GM21423 (cell line): Measurements from ENCODE around the gene SPATA12.
"Not testable (repeated sequence)": the region's sequence is repeated elsewhere in the genome, so short reads cannot be mapped to it uniquely, and the experiment has no call there.

ENCODE experiments used
- ATAC-seq: cut with Tn5 transposase; IDR thresholded peaks from one replicate; pipeline ENCODE4 v1.9.1; 2021; ENCODE audit warnings: mild to moderate bottlenecking, moderate library complexity; ENCODE audit not compliant: unreplicated experiment

SPATA12 gene

DNA sequence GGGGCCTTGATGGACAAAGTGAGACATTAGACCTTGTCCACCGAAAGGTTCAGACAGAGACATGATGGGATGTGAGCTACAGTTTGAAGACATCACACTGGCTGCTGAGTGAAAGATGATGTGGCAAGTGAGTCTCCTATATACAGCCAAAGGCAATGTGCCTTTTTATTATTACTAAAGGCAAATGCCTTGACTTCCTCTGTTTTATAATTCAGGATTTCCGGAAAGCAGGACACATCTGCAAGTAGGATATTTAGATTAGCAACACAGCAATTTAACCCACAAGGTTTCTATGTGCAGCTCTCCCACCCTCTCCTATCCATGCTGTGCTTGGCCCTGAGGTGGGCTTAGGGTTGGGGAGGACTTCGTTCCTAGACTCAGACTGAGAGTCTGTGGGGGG lies 20.7 kb downstream of the SPATA12 start:
- ATAC-seq, result no peak

DNA sequence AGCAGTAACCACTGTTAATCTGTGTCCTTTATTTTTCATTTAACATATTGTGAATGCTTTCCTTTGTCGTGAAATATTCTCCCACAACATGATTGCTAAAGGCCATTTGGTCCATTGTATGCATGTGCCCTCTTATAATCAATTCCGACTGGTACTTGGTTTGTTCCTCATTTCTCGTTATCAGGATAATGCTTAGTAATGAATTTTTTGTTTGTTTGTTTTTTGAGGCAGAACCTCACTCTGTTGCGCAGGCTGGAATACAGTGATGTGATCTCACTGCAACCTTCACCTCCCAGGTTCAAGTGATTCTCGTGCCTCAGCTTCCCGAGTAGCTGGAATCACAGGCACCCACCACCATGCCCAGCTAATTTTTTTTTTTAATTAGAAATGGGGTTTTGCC lies 22.0 kb downstream of the SPATA12 start:
- no peak for ATAC-seq

DNA sequence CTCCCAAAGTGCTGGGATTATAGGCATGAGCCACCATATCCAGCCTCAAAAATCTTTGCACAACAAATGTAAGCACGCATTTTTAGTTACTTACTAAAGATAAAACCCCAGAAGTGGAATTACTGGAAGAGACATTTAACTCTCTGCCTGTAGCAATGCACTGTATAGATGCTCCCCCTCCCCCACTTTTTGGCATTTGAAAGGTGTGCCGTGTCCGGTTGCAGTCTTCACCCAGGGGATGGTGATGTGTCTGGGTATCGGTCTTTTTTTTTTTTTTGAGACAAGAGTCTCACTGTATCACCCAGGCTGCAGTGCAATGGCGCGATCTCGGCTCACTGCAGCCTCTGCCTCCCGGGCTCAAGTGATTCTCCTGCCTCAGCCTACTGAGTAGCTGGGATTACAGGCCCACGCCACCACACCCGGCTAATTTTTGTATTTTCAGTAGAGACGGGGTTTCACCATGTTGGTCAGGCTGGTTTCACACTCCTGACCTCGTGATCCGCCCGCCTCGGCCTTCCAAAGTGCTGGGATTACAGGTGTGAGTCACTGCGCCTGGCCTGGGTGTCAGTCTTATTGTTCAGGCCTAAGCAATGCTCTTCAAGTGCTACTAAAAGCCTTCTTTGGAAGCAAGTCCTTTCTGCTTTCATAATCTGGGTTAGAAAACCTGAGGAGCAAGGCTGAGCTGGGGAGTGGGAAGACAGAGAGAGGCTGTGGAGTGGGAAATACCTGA lies 23.0 kb downstream of the SPATA12 start:
- not testable (repeated sequence) for ATAC-seq

DNA sequence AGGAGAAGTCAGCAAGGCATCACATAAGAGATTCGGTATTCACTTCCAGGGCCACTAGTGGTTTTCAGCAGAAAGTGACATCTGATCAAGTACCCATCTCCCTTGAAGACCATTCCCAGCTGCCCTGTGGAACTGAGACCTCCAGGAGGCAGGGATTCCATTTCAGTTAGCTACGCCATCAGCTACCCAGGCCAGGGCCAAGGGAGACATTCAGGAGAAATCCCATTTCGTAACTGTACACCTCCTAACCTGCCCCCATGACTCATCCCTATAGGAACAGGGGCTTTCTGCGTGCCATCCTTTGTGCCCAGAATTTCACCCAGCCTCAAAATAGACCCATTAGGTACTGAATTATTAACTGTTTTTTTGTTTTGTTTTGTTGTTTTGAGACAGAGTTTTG lies 24.7 kb downstream of the SPATA12 start:
- ATAC-seq, result no peak

DNA sequence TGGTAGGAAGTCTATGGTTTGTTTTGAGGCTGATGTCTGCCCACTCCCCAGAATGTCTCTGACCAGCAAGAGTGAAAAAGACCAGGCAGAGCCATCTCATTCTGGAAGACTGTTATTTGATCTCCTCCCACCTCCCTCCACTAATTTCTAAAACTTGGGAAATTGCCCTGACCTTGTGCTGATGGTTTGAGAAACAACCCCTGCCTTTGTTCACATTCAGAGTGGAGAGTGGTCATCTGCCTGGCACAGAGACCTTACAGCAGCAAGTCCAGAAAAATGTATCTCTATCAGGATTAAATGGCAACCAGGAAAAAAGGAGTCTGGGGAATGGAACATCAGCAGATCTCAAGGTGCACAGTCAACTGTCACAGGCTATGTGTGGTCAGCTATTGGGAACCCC lies 25.7 kb downstream of the SPATA12 start:
- no peak for ATAC-seq

DNA sequence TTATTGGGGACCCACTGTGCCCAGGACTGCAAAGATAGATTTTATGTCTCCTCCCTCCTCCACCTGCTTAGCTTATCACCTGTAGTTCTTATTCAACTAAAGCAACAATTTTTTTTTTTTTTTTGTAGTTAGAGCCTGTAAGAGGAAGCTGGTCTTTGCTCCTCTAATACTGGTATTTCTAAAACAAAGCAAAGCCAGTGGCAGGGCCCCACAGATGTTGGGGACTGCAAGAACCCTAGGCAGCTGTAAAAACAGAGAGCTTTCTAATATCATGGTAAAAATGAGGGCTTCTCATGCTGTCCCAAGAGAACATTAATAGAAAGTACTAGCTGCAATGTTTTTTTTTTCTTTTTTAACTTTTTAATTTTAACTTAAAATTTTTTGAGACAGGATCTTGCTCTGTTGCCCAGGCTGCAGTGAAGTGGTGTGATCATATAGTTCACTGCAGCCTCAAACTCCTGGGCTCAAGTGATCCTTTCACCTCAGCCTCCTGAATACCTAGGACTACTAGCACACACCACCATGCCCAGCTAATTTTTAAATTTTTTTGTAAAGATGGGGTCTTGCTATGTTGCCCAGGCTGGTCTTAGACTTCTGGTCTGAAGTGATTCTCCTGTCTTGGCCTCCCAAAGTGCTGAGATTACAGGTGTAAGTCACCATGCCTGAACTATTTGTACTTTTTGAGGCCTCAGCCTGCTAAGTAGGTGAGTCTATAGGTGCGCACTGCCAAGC lies 27.1 kb downstream of the SPATA12 start:
- ATAC-seq, result no peak

DNA sequence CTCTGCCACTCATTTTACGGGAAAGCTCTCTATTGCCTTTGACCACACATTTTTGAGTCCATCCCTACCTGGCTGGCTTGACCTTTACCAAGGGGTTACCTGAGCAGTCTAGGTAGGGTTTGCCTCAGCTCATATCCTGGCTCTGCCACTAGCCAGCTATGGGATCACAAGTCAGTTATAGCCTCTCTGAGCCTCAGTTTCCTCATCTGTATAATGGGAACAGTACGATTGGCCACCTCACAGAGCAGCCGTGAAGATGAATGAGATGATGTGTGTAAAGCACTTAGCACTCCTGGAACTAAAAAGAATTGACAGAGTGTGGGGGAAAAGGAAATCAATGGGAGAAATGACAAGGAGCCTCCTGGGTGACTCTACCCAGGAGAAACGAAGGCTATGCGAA lies 28.0 kb downstream of the SPATA12 start:
- no peak for ATAC-seq

DNA sequence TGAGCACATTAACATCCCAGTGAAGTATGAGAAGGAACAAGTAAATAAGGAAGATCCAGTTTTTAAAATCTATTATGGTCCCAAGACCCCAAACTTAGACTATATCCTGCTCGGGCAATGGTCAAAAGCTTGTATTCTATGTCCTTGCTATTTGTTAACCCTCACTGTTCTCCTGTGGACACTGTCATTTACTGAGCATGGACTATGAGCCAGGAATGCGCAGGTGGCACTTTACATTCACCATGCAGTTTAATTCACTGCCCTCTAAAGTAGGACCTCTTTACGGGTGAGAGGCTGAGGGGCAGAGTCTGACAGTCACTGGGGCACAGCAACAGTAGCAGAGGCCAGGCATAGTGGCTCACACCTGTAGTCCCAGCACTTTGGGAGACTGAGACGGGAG lies 28.6 kb downstream of the SPATA12 start:
- ATAC-seq, result no peak

DNA sequence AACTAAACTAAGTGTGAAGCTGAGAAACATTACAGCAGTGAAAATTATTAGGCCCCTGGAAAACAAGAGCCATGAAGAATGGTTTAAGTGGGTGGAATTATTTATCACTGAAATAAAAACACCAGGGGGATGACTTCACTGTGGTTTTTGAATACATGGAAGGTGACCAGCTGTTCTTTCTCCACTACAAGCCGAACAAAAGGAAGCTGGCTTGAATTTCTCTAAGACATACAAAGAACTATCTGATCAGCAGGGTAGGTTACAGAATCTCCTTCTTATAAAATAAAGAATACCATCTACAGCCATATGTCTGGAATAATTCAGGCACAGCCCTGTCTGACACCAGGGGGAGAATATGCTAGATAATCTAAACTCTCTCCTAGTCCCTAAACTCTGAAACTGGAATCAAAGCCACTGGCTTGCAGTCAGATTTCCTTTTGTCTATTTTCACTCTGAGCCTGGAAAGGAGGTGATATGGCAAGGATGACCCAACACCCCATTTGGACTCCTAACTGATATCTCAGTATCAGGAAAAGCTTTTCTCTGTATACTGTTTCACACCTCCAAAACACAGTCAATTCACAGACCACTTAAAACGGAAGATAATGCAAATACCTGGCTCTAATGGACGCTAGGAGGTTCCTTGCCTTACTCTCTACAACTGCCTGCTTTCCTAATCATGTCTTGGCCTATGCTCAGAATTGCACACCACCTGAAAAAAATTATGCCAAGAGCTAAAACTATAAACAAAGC lies 31.2 kb downstream of the SPATA12 start:
- ATAC-seq, result no peak

DNA sequence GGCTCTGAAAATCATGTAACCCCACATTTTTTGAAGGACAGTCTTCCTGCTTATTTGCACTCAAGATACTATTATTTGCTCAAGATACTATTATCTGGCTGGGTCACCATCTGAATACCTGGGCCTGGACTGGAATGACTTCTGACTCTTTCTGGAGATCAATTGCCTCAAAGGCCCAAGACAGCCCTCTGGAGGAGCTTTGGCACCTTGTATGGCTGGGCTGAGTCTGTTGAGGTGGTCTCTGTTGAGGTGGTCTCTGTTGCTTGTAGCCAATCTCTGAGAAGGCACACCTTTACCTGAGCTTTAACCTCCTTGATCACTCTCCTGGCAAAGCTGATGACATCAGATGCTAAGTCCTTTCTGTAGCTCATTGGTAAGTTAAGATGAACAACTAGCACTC lies 33.0 kb downstream of the SPATA12 start:
- ATAC-seq, result no peak

DNA sequence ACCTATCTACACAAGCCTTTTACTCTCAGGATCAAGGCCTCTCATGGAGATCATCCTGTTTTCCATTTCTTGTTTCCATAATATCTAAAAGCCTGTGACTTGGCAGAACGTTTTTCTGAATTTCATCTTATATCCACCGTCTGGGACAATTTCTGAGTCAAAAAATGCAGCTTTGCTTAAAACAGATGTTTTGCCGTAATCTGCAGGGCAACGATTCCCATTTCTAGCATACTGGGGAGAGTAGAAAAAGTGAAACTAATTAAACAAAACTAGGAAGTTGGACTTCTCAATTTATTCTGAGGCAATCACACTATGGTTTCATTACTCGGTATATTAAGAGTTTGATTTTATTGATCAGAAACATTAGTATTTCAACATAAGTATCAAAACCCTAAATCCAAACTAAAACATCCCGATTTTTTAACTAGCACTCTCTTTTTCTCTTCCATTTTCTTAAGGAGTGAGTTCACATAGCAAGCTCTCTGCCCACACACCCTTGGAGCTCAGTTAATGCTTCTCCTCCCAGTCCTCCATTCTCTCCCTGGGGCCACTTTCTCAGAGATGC lies 33.6 kb downstream of the SPATA12 start:
- no peak for ATAC-seq

DNA sequence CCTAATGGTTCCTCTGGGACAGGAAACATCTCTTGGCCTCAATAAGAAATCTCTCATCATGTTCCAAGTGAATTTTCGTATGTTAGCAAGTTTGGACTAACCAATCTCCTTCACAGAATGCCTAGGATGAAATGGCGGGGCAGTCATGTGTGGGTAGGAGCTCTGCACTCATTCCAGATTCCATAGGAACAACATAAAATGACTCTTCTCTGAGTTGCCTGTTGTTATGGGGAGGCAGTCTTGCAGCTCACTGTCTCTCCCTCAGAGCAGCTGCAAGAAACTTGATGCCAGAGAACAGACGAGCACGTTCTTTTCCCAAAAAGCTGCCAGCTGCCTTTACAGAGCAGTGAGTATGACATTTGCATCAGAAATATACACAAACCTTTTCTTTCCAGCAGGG lies 34.1 kb downstream of the SPATA12 start:
- ATAC-seq, result no peak

DNA sequence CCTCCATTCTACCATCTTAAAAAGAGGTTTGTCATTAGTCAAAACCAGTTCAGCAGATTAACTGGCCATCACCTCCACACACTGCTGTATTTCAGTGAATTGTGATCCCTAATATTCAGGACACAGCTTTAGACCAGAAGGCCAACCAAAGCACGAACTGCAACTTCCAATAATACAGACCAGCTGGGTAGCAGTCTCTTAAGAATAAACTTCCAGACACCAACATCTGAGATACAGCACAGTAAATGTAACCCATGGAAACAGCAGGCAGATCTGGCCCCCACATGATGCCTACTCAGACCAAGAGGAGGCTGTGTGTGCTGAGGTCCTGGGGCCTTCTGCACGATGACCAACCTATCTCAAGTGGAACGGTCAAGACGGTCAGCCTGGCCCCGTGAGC lies 34.9 kb downstream of the SPATA12 start:
- no peak for ATAC-seq

DNA sequence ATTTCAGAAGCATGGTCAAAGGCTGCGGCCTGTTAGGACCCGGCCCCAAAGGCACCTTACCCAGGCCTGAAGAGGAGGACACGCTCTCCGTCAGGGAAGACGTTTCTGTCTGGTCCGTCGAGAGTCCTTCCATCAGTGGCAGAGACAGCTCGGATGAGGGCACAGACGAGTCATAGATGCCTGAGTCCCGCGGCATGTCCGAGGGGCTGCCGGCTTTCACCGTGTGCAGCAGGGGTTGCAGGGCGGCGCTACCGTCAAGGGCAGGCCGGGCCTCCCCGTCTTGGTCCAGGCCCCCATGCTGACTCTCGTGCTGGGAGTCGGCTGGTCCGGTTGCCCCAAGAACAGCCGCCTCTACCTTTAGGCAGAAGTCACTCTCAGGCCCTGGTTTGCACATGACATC lies 37.1 kb downstream of the SPATA12 start:
- ATAC-seq, result no peak

DNA sequence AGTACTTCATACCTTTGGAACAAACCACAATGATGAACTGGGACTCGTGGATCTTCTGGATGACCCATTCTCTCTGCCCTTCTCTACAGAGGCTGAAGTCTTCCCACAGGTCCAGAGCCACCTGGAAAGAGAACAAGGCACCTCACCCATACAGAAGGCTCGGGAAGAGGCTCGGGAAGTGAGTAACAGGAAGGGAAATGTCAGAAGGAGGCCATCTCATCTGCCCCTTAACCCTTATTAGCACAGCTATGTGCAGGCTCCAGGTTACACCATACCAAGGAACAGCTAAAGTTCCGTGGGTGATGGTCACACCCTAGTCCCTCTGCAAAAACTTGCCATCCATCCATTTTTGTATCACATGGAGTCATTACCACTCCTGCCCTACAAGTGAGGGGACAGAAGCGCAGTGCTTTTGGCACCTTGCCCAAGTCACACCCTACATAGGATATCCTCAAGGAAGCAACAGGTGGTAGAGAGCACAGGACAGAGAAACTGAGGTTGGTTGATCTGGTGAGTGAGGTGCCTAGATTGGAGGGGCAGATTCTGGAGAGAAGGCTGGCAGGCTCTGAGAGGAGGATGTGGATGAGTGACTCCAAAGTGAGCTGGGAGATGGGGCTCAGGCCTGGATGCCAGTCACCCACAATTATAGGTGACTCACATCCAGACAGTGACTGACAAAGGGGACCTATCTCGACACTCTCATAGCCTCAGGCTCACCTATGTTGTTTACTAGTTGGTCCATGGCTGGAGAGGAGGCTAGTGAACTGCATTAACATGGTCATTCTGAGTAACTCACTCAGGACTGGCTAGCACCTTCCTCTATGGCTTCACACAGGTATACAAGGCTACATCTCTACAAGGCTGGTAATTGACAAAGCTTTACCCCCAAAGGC lies 38.2 kb downstream of the SPATA12 start:
- ATAC-seq, result no peak

DNA sequence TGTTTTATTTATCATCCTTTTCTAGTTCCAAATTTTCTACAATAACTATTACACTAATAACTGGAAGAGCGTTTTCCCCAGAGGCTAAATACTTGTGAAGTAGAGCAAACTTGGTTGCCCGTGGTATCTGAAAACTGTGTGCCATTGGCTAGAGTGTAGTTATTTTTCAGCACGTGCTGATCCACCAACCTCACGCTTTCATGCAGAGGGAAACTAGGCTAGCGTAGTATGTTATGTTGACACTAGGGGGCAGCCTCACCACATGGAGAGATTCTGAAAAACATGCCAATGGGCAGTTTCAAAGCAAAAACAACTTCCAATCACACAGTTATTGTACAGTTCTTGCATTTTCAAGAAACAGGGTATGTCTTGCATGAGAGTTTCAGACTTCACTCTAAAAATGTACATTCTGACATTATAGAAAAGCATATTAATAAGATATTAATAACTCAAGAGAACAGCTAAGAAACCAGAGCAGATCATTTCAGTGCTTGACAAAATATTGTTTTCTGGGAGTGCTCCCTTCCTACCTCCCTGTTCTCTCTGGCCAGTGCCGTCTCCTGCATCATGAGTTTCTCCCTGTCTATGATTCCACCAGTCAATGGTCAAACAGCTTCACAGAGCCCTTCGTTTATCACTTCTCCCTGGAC lies 39.7 kb downstream of the SPATA12 start:
- ATAC-seq, result peak; percentile 55

DNA sequence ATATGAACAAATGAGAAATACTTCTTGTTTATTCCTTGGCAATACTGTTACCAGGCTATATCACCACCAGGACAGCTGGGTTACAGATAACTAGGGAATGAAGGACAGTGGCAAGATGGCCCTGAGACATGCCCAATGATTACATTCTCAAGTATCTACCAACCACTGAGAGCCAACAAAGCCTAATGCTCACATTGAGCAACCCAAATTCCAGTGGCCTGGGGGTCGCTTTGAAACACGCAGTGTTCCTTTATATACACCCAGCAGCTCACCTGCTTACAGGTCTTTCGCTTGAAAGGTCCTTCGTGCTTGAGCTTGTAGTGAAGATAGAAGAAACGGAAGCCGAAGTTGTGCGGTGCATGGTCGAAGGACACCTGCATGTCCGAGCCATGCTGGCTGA lies 45.1 kb downstream of the SPATA12 start:
- ATAC-seq, result no peak

DNA sequence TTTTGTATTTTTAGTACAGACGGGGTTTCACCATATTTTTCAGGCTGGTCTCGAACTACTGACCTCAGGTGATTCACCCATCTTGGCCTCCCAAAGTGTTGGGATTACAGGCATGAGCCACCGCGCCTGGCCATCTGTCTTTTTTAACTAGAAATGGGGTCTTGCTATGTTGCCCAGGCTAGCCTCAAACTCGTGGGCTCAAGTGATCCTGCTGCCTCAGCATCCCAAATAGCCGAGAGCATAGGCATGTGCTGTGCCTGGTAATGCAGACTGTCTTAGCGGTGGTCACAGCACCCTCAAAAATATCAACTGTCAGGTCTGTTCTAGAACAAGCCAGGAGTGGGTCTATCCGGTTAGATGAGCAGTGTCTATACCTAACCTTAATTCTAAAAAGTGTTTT lies 48.2 kb downstream of the SPATA12 start:
- ATAC-seq, result no peak

DNA sequence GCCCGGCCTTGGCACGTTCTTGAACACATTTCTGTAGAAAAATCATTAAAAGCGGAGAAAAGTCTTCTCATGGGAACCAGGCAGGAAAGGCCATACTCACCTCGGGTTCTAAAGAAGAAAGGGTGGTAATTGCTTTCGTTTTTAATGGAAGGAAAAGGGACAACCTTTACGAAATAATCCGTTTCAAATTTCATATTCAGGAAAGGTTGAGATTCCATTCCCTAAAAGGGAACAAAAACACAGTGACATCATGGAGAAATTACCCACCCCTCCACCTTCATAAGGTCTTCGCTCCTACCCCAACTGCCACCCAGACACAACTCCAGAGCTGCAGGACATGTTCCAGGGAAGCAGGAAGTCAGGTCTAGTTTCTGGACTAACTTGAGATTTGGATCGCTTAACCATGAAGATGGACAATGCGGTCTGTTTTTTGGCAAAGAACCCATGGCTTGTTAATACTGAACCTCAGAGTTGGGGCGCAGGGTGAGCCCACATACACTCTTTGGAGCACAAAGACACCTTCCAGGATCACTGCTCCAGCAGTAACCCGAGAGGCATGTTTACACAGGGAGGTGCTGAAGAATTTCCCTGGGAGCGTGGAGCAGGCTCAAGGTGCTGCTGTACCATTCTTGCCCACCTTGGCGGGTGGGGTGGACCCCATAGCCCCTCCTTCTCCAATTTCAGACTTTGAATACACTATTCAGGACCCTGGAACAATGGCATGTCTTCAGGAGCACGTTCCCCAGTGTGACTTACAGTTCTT lies 49.2 kb downstream of the SPATA12 start:
- no peak for ATAC-seq
